H9 (cell line): ENCODE results near the gene ZNF688. TPM values are rescaled to one million over a fixed set of nuclear protein-coding genes. Genes with fewer than 3 reads are reported as not detected.

Source experiments
- DNase-seq: peaks from one replicate; pipeline ENCODE4 v3.0.0-alpha.2; 2017
- H2AFZ ChIP-seq: one replicate; pipeline ENCODE4 v1.6.1; 2013; ENCODE audit warnings: mild to moderate bottlenecking, low read length, control low read depth, moderate library complexity
- H2AK5ac ChIP-seq: 2 replicates; pipeline ENCODE4 v1.6.1; 2013; ENCODE audit warnings: low read length, control low read depth, mixed read lengths; ENCODE audit not compliant: insufficient read length
- H2BK120ac ChIP-seq: one replicate; pipeline ENCODE4 v1.6.1; 2013; ENCODE audit warnings: low read depth, mild to moderate bottlenecking, low read length, control low read depth, inconsistent platforms; ENCODE audit not compliant: poor library complexity, severe bottlenecking
- H2BK12ac ChIP-seq: 2 replicates; pipeline ENCODE4 v1.6.1; 2013; ENCODE audit warnings: low read length, control low read depth, mixed read lengths, low read depth; ENCODE audit not compliant: insufficient read length
- H2BK15ac ChIP-seq: 2 replicates; pipeline ENCODE4 v1.6.1; 2013; ENCODE audit warnings: low read depth, low read length, control low read depth
- H2BK20ac ChIP-seq: one replicate; pipeline ENCODE4 v1.6.1; 2013; ENCODE audit warnings: low read depth, mild to moderate bottlenecking, low read length, control low read depth, inconsistent platforms; ENCODE audit not compliant: poor library complexity, severe bottlenecking
- H2BK5ac ChIP-seq: 2 replicates; pipeline ENCODE4 v1.6.1; 2013; ENCODE audit warnings: low read length, control low read depth, mixed read lengths; ENCODE audit not compliant: insufficient read length
- H3K14ac ChIP-seq: 2 replicates; pipeline ENCODE4 v1.6.1; 2013; ENCODE audit warnings: low read length, control low read depth; ENCODE audit not compliant: insufficient read depth
- H3K18ac ChIP-seq: 2 replicates; pipeline ENCODE4 v1.6.1; 2013; ENCODE audit warnings: low read depth, mild to moderate bottlenecking, mixed read lengths, low read length, control low read depth; ENCODE audit not compliant: insufficient read length
- H3K23ac ChIP-seq: 2 replicates; pipeline ENCODE4 v1.6.1; 2013; ENCODE audit warnings: low read length, control low read depth, mixed read lengths, low read depth; ENCODE audit not compliant: insufficient read length
- H3K23me2 ChIP-seq: 2 replicates; pipeline ENCODE4 v1.6.1; 2013; ENCODE audit warnings: low read depth, mild to moderate bottlenecking, mixed read lengths, low read length, control low read depth; ENCODE audit not compliant: insufficient read length, poor library complexity, severe bottlenecking
- H3K27ac ChIP-seq: 2 replicates; pipeline ENCODE4 v1.5.1; 2013; ENCODE audit warnings: low read length, control low read depth, mixed read lengths, low read depth; ENCODE audit not compliant: insufficient read length
- H3K27me3 ChIP-seq: 2 replicates; pipeline ENCODE4 v1.6.1; 2013; ENCODE audit warnings: low read length, control low read depth, inconsistent platforms; ENCODE audit not compliant: insufficient read depth
- H3K4ac ChIP-seq: 2 replicates; pipeline ENCODE4 v1.6.1; 2013; ENCODE audit warnings: low read depth, mild to moderate bottlenecking, control low read depth, inconsistent platforms, low read length, moderate library complexity
- H3K4me1 ChIP-seq: 2 replicates; pipeline ENCODE4 v1.6.1; 2013; ENCODE audit warnings: low read length, control low read depth, inconsistent platforms; ENCODE audit not compliant: insufficient read depth
- H3K4me2 ChIP-seq: 2 replicates; pipeline ENCODE4 v1.6.1; 2013; ENCODE audit warnings: low read length, control low read depth, mixed read lengths; ENCODE audit not compliant: insufficient read length, insufficient read depth
- H3K56ac ChIP-seq: 2 replicates; pipeline ENCODE4 v1.6.1; 2013; ENCODE audit warnings: low read depth, mild to moderate bottlenecking, mixed read lengths, low read length, control low read depth; ENCODE audit not compliant: insufficient read length
- H3K79me1 ChIP-seq: 2 replicates; pipeline ENCODE4 v1.6.1; 2013; ENCODE audit warnings: low read depth, mild to moderate bottlenecking, moderate library complexity, low read length, control low read depth, inconsistent platforms; ENCODE audit not compliant: insufficient read depth, poor library complexity, severe bottlenecking
- H3K79me2 ChIP-seq: 2 replicates; pipeline ENCODE4 v1.6.1; 2013; ENCODE audit warnings: low read length, control low read depth, inconsistent platforms; ENCODE audit not compliant: insufficient read depth
- H3K9ac ChIP-seq: 2 replicates; pipeline ENCODE4 v1.6.1; 2013; ENCODE audit warnings: low read length, control low read depth, mixed read lengths; ENCODE audit not compliant: insufficient read length; ENCODE audit errors: extremely low read depth
- H3K9me3 ChIP-seq: one replicate; pipeline ENCODE4 v1.6.1; 2013; ENCODE audit warnings: low read depth, low read length, inconsistent platforms; ENCODE audit not compliant: control insufficient read depth
- H3T11ph ChIP-seq: one replicate; pipeline ENCODE4 v1.6.1; 2013; ENCODE audit warnings: mild to moderate bottlenecking, low read length, control low read depth, inconsistent platforms
- H4K20me1 ChIP-seq: one replicate; pipeline ENCODE4 v1.6.1; 2013; ENCODE audit not compliant: control insufficient read depth, insufficient read length, insufficient read depth
- H4K5ac ChIP-seq: 2 replicates; pipeline ENCODE4 v1.6.1; 2013; ENCODE audit warnings: low read depth, mild to moderate bottlenecking, mixed read lengths, low read length, control low read depth; ENCODE audit not compliant: insufficient read length
- H4K8ac ChIP-seq: replicated peaks from 2 replicates; pipeline ENCODE4 v1.6.1; 2013; ENCODE audit warnings: low read length, control low read depth, mixed read lengths, low read depth; ENCODE audit not compliant: insufficient read length
- H4K91ac ChIP-seq: 2 replicates; pipeline ENCODE4 v1.6.1; 2013; ENCODE audit warnings: low read depth, mild to moderate bottlenecking, moderate library complexity, mixed read lengths, low read length, control low read depth; ENCODE audit not compliant: insufficient read length
- H3K27ac Mint-ChIP-seq, 3 experiments: 2 replicates in 2 of 3; 3 replicates in 1 of 3; pipeline ENCODE4 v1.8.0; 2020 to 2021; ENCODE audit warnings: mixed read lengths in 3 of 3, mild to moderate bottlenecking in 1 of 3, moderate library complexity in 1 of 3
- H3K27me3 Mint-ChIP-seq: 2 replicates; pipeline ENCODE4 v1.8.0; 2021; ENCODE audit warnings: low read depth, mild to moderate bottlenecking, moderate library complexity, mixed read lengths
- H3K36me3 Mint-ChIP-seq, 3 experiments: 2 replicates in 2 of 3; 3 replicates in 1 of 3; pipeline ENCODE4 v1.8.0; 2020 to 2021; ENCODE audit warnings: low read depth in 3 of 3, mixed read lengths in 3 of 3; ENCODE audit not compliant: insufficient read depth in 1 of 3
- H3K4me1 Mint-ChIP-seq, 2 experiments: 2 replicates each; pipeline ENCODE4 v1.8.0; 2020; ENCODE audit warnings: mixed read lengths in 2 of 2
- H3K4me3 Mint-ChIP-seq, 2 experiments: 2 replicates in 1 of 2; 3 replicates in 1 of 2; pipeline ENCODE4 v1.8.0; 2020 to 2021; ENCODE audit warnings: mild to moderate bottlenecking in 2 of 2, mixed read lengths in 2 of 2, moderate library complexity in 1 of 2
- H3K9me3 Mint-ChIP-seq, 2 experiments: 2 replicates in 1 of 2; 3 replicates in 1 of 2; pipeline ENCODE4 v1.8.0; 2020; ENCODE audit warnings: mild to moderate bottlenecking in 2 of 2, mixed read lengths in 2 of 2, moderate library complexity in 1 of 2
- CTCF ChIP-seq: fragments of 200-600 bp; sonication (generic); conservative IDR thresholded peaks from 3 replicates; pipeline ENCODE4 v1.8.0; 2021; ENCODE audit warnings: antibody characterized with exemption, mild to moderate bottlenecking
- WGBS: extraction: QIAGEN DNeasy Blood & Tissue Kit; methylation state at CpG from one replicate; pipeline ENCODE4 v1.1.7; 2013; ENCODE audit warnings: missing lambda C conversion rate, low lambda C conversion rate, mixed read lengths; ENCODE audit not compliant: insufficient read length; ENCODE audit errors: extremely low coverage; 5-methylcytosine and 5-hydroxymethylcytosine counted together
- total RNA-seq: library from RNA; stranded (reverse); gene quantifications from 2 replicates; pipeline ENCODE4 v1.2.1, GENCODE V29; 2021

ZNF688 gene
- total RNA-seq, 1 experiment from 2014 or later = 4.5 TPM

DNA sequence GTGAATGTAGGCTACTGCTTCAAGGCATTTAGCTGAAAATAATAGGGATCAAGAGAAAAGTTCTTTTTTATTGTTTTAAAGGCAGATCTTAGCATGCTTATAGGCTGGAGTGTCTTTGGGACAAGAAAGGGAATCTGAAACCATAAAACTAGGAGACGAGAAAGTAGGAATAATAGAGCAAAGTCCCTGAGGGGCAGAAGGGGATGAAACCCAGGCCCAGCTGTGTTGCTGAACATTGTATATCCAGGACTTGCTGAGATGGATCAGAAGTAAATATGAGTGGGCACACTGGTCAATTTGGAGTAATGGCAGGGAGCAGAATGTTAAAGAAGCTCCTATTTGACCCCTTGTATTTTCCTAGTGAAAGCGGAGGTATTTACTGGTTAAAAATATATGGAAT, 29.4 kb upstream of the ZNF688 start:
- H3K4me1 ChIP-seq = no peaks in the 10 kb centered on the region
- H3K36me3 Mint-ChIP-seq = peaks cover 10 to 30% (median 27%) of the 10 kb centered on the region in 3 experiments
- no peak overlapping the region for H3K9ac ChIP-seq
- H2BK20ac ChIP-seq = no peak overlapping the region
- no peak overlapping the region for H2BK15ac ChIP-seq
- H3K27ac Mint-ChIP-seq = 0 out of 7 replicates have a peak overlapping the region, but pooled peaks of 1 of the 3 experiments have one; percentile 7
- H3K79me1 ChIP-seq = no peaks in the 10 kb centered on the region
- H3K27me3 Mint-ChIP-seq = no peaks in the 10 kb centered on the region
- H4K5ac ChIP-seq = no peak overlapping the region
- no peak overlapping the region for H3K23ac ChIP-seq
- no peak overlapping the region for H3K56ac ChIP-seq
- no peak for TF ChIP-seq CTCF
- no peak overlapping the region for H4K91ac ChIP-seq
- H3K4me3 Mint-ChIP-seq = no peak overlapping the region
- no peaks in the 10 kb centered on the region for H3K79me2 ChIP-seq
- H3K23me2 ChIP-seq = no peaks in the 10 kb centered on the region
- H3K18ac ChIP-seq = no peak overlapping the region
- no peak overlapping the region for H4K8ac ChIP-seq
- no peak overlapping the region for H3K27ac ChIP-seq
- no peak overlapping the region for H2AK5ac ChIP-seq
- no peak for DNase-seq
- WGBS = no CpG with 5 or more reads among the region's 2 CpGs
- no peaks in the 10 kb centered on the region for H3K9me3 ChIP-seq
- no peak overlapping the region for H3K4ac ChIP-seq
- no peaks in the 10 kb centered on the region for H4K20me1 ChIP-seq
- no peak overlapping the region for H2BK5ac ChIP-seq
- H3K4me1 Mint-ChIP-seq = no peaks in the 10 kb centered on the region
- no peak overlapping the region for H3T11ph ChIP-seq
- H3K9me3 Mint-ChIP-seq = peaks cover 0 to 6% of the 10 kb centered on the region in 2 experiments; a peak in 2 of 5 replicates
- H2BK12ac ChIP-seq = no peak overlapping the region
- no peaks in the 10 kb centered on the region for H3K27me3 ChIP-seq
- H3K14ac ChIP-seq = no peak overlapping the region
- no peak overlapping the region for H2AFZ ChIP-seq
- no peak overlapping the region for H3K4me2 ChIP-seq
- no peak overlapping the region for H2BK120ac ChIP-seq
